Activated naive CD4-positive, alpha-beta T cell treated with anti-CD3 and anti-CD28 coated beads, Interleukin-2, amount 50 U/mL, for 72 hours (primary cell): ENCODE results near the gene CNTNAP2. TPM values are rescaled to one million over a fixed set of nuclear protein-coding genes. Genes with fewer than 3 reads are reported as not detected.

Source experiments
- ATAC-seq, 2 donors: fragments of 150-1000 bp; cut with Tn5 transposase; 2 replicates each; pipeline ENCODE4 v1.10.0; 2021; ENCODE audit warnings: mild to moderate bottlenecking in 2 of 2, moderate library complexity in 2 of 2
- DNase-seq, 2 donors: peaks; one replicate each; pipeline ENCODE4 v3.0.0; 2021 to 2022; ENCODE audit warnings: low spot score in 2 of 2
- H3K27ac Mint-ChIP-seq, 2 donors: one replicate each; pipeline ENCODE4 v1.8.0; 2022; ENCODE audit warnings: mild to moderate bottlenecking in 2 of 2, mixed read lengths in 2 of 2
- H3K36me3 Mint-ChIP-seq, 2 donors: one replicate each; pipeline ENCODE4 v1.8.0; 2022; ENCODE audit warnings: mixed read lengths in 2 of 2
- H3K9me3 Mint-ChIP-seq, 2 donors: one replicate each; pipeline ENCODE4 v1.8.0; 2022; ENCODE audit warnings: mixed read lengths in 2 of 2
- total RNA-seq, 2 donors: library from RNA; stranded (reverse); gene quantifications; one replicate each; pipeline ENCODE4 v1.2.3, GENCODE V29; 2022

Gene CNTNAP2
- total RNA-seq, 2 donors from 2014 or later = not detected

- Mint-ChIP-seq H3K9me3 (peaks cover 14 to 18% of the 10 kb centered on the region in 2 donors), H3K36me3 (no peaks in the 10 kb centered on the region), H3K27ac (no peak overlapping the region)
- ATAC-seq (no peak), DNase-seq (no peak)
Measured at GRCh38 chr7:146539836-146540235, 423.2 kb downstream of the CNTNAP2 start.

GRCh38 chr7:146542101-146542500 lies 425.5 kb downstream of the CNTNAP2 start:
- ATAC-seq = no peak

GRCh38 chr7:146544748-146545147 lies 428.1 kb downstream of the CNTNAP2 start:
- DNase-seq (no peak), ATAC-seq (no peak)
- Mint-ChIP-seq H3K9me3 (peaks cover 16 to 19% of the 10 kb centered on the region in 2 donors), H3K36me3 (no peaks in the 10 kb centered on the region), H3K27ac (no peak overlapping the region)

More at GRCh38 chr7:146542101-146542500, 425.5 kb downstream of the CNTNAP2 start:
- Mint-ChIP-seq H3K36me3 (no peaks in the 10 kb centered on the region), H3K9me3 (peaks cover 20 to 21% of the 10 kb centered on the region in 2 donors), H3K27ac (no peak overlapping the region)
- DNase-seq = no peak

GRCh38 chr7:146548816-146549215 lies 432.2 kb downstream of the CNTNAP2 start:
- no peaks in the 10 kb centered on the region for H3K36me3 Mint-ChIP-seq
- ATAC-seq (no peak), DNase-seq (no peak)

GRCh38 chr7:146554556-146554955 lies 438.0 kb downstream of the CNTNAP2 start:
- DNase-seq = no peak
- Mint-ChIP-seq H3K27ac (no peak overlapping the region), H3K36me3 (no peaks in the 10 kb centered on the region), H3K9me3 (peaks cover 24 to 29% of the 10 kb centered on the region in 2 donors)
- no peak for ATAC-seq

More at GRCh38 chr7:146548816-146549215, 432.2 kb downstream of the CNTNAP2 start:
- peaks cover 33 to 34% of the 10 kb centered on the region in 2 donors for H3K9me3 Mint-ChIP-seq
- H3K27ac Mint-ChIP-seq = no peak overlapping the region

GRCh38 chr7:146557971-146558469 lies 441.4 kb downstream of the CNTNAP2 start:
- DNase-seq = no peak
- Mint-ChIP-seq H3K9me3 (peaks cover 7 to 13% of the 10 kb centered on the region in 2 donors), H3K36me3 (no peaks in the 10 kb centered on the region), H3K27ac (no peak overlapping the region)
- ATAC-seq = no peak

- H3K27ac Mint-ChIP-seq = no peak overlapping the region
- no peaks in the 10 kb centered on the region for H3K36me3 Mint-ChIP-seq
- ATAC-seq = no peak
Measured at GRCh38 chr7:146565872-146566271, 449.3 kb downstream of the CNTNAP2 start.

GRCh38 chr7:146575903-146576302 lies 459.3 kb downstream of the CNTNAP2 start:
- H3K27ac Mint-ChIP-seq = no peak overlapping the region
- peaks cover 5% of the 10 kb centered on the region in 2 donors for H3K9me3 Mint-ChIP-seq
- DNase-seq = no peak
- no peaks in the 10 kb centered on the region for H3K36me3 Mint-ChIP-seq
- ATAC-seq = no peak

More at GRCh38 chr7:146565872-146566271, 449.3 kb downstream of the CNTNAP2 start:
- H3K9me3 Mint-ChIP-seq = peaks cover 0 to 8% of the 10 kb centered on the region in 2 donors
- DNase-seq = no peak

- no peak for DNase-seq
- ATAC-seq = no peak
- Mint-ChIP-seq H3K36me3 (no peaks in the 10 kb centered on the region), H3K9me3 (peaks cover 8 to 15% of the 10 kb centered on the region in 2 donors), H3K27ac (no peak overlapping the region)
Measured at GRCh38 chr7:146591976-146592375, 475.4 kb downstream of the CNTNAP2 start.

GRCh38 chr7:146606628-146607027 lies 490.0 kb downstream of the CNTNAP2 start:
- H3K27ac Mint-ChIP-seq = no peak overlapping the region
- ATAC-seq (no peak), DNase-seq (no peak)
- no peaks in the 10 kb centered on the region for H3K9me3 Mint-ChIP-seq
- no peaks in the 10 kb centered on the region for H3K36me3 Mint-ChIP-seq

GRCh38 chr7:146619641-146620040 lies 503.0 kb downstream of the CNTNAP2 start:
- ATAC-seq = no peak

GRCh38 chr7:146626912-146627311 lies 510.3 kb downstream of the CNTNAP2 start:
- Mint-ChIP-seq H3K9me3 (peaks cover 5 to 8% of the 10 kb centered on the region in 2 donors), H3K36me3 (no peaks in the 10 kb centered on the region), H3K27ac (no peak overlapping the region)
- ATAC-seq (no peak), DNase-seq (no peak)

More at GRCh38 chr7:146619641-146620040, 503.0 kb downstream of the CNTNAP2 start:
- Mint-ChIP-seq H3K36me3 (no peaks in the 10 kb centered on the region), H3K27ac (no peak overlapping the region), H3K9me3 (peaks cover 4 to 6% of the 10 kb centered on the region in 2 donors)
- no peak for DNase-seq

GRCh38 chr7:146635205-146636032 lies 518.8 kb downstream of the CNTNAP2 start:
- Mint-ChIP-seq H3K27ac (no peak overlapping the region), H3K36me3 (no peaks in the 10 kb centered on the region), H3K9me3 (peaks cover 4 to 8% of the 10 kb centered on the region in 2 donors)
- DNase-seq = no peak
- ATAC-seq = no peak

- H3K27ac Mint-ChIP-seq = no peak overlapping the region
- ATAC-seq = no peak
- H3K36me3 Mint-ChIP-seq = no peaks in the 10 kb centered on the region
- DNase-seq = no peak
- H3K9me3 Mint-ChIP-seq = peaks cover 0 to 5% of the 10 kb centered on the region in 2 donors
Measured at GRCh38 chr7:146636033-146636356, 519.4 kb downstream of the CNTNAP2 start.

GRCh38 chr7:146636581-146636980 lies 520.0 kb downstream of the CNTNAP2 start:
- ATAC-seq (no peak), DNase-seq (no peak)
- no peaks in the 10 kb centered on the region for H3K36me3 Mint-ChIP-seq
- H3K27ac Mint-ChIP-seq = no peak overlapping the region
- peaks cover 2 to 8% of the 10 kb centered on the region in 2 donors for H3K9me3 Mint-ChIP-seq

- H3K36me3 Mint-ChIP-seq = peaks cover 0 to 2% of the 10 kb centered on the region in 2 donors
- no peak overlapping the region for H3K27ac Mint-ChIP-seq
- peaks cover 3 to 9% of the 10 kb centered on the region in 2 donors for H3K9me3 Mint-ChIP-seq
- no peak for ATAC-seq
- DNase-seq = no peak
Measured at GRCh38 chr7:146639291-146639690, 522.7 kb downstream of the CNTNAP2 start.

- H3K36me3 Mint-ChIP-seq = peaks cover 0 to 5% of the 10 kb centered on the region in 2 donors
- peaks cover 5 to 6% of the 10 kb centered on the region in 2 donors for H3K9me3 Mint-ChIP-seq
- no peak overlapping the region for H3K27ac Mint-ChIP-seq
- DNase-seq (no peak), ATAC-seq (no peak)
Measured at GRCh38 chr7:146641491-146641890, 524.9 kb downstream of the CNTNAP2 start.
